HG03196 (cell line): ENCODE results near the gene CSTPP1.
"Not testable (repeated sequence)": the region's sequence is repeated elsewhere in the genome, so short reads cannot be mapped to it uniquely, and the experiment has no call there.

Experiments used
- ATAC-seq: cut with Tn5 transposase; IDR thresholded peaks from one replicate; pipeline ENCODE4 v1.9.1; 2021; ENCODE audit not compliant: unreplicated experiment

Gene CSTPP1

DNA sequence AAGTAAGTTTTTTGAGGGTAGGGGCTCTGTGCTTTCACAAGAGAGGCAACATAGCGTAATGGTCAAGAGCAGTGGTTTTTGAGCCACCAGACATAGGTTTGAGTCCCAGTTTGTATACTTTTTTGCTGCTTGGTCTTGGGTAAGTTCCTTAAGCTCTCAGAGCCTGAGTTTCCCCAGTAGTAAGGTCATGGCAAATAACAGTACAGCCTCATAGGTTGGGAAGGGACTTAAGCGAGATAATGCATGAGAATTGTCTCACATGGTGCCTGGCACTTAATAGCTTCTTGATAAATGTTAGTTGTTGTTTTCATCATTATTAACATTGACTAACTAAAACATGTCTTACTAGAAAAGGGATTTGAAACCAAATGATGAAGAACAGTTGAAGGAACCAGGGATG lies 157.0 kb downstream of the CSTPP1 start:
- no peak for ATAC-seq

GRCh38 chr11:47096871-47097270 lies 160.3 kb downstream of the CSTPP1 start:
- ATAC-seq: not testable (repeated sequence)

GRCh38 chr11:47098223-47098622 lies 161.7 kb downstream of the CSTPP1 start:
- not testable (repeated sequence) for ATAC-seq

- ATAC-seq: no peak
These were observed 162.8 kb downstream of the CSTPP1 start for GRCh38 chr11:47099214-47099917.

- no peak for ATAC-seq
These were observed 163.4 kb downstream of the CSTPP1 start for GRCh38 chr11:47099918-47100315.

- no peak for ATAC-seq
These were observed 164.8 kb downstream of the CSTPP1 start for GRCh38 chr11:47101406-47101805.

GRCh38 chr11:47104261-47104950 lies 167.8 kb downstream of the CSTPP1 start:
- no peak for ATAC-seq

GRCh38 chr11:47105541-47105940 lies 169.0 kb downstream of the CSTPP1 start:
- no peak for ATAC-seq

DNA sequence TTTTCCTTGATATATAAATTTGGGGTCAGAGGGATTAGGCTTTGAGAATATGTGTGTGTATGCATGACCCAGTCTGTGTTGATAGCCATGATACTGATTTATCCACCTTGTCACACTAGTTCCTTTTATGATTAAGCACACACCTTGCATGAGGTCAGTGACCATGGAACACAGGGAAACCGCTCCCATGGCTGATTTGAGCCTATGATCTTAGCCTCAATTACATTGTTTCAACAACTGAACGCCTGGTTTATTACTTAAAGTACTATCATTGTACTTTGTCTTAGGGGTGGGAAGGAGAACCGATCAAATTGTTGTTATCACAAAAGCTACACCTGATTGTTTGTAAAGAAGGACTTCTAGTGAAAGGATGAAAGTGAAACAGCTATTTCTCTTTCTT lies 169.4 kb downstream of the CSTPP1 start:
- no peak for ATAC-seq

GRCh38 chr11:47106798-47107411 lies 170.3 kb downstream of the CSTPP1 start:
- no peak for ATAC-seq

DNA sequence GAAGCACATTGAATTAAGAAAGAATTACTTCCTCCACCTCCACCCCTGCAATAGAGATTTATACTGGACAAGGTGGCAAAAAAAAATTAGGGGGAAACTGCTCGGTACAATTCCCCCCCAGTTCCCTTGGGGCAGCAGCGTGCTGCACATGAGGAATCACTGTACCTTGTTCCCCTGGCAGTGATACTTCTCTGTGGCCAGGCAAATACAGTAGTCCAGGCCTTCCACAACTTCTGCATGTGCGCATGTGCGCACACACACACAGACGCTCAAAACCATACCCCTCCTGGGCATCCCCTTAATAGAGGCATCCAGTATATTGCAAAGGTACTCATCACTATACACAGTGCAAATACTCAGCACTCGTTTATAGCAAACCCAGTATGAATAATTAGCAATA lies 171.2 kb downstream of the CSTPP1 start:
- ATAC-seq: no peak

GRCh38 chr11:47108214-47108613 lies 171.7 kb downstream of the CSTPP1 start:
- no peak for ATAC-seq

- ATAC-seq: no peak
These were observed 172.6 kb downstream of the CSTPP1 start for GRCh38 chr11:47109051-47109726.

GRCh38 chr11:47109727-47110246 lies 173.2 kb downstream of the CSTPP1 start:
- no peak for ATAC-seq

GRCh38 chr11:47111318-47111804 lies 174.8 kb downstream of the CSTPP1 start:
- ATAC-seq: peak; percentile 76

- ATAC-seq: not testable (repeated sequence)
These were observed 176.4 kb downstream of the CSTPP1 start for GRCh38 chr11:47112941-47113340.

DNA sequence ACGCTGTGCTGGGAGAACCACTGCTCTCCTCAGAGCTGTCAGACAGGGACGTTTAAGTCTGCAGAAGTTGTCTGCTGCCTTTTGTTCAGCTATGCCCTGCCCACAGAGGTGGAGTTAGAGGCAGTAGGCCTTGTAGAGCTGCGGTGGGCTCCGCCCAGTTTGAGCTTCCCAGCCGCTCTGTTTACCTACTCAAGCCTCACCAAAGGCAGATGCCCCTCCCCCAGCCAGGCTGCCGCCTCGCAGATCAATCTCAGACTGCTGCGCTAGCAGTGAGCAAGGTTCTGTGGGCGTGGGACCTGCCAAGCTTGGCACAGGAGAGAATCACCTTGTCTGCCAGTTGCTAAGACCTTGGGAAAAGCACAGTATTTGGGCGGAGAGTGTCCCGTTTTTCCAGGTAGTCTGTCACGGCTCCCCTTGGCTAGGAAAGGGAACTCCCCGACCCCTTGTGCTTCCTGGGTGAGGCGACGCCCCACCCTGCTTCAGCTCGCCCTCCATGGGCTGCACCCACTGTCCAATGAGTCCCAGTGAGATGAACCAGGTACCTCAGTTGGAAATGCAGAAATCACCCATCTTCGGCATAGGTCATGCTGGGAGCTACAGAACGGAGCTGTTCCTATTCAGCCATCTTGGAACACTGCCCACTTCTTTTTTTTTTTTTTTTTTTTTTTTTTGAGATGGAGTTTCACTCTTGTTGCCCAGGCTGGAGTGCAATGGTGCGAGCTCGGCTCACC lies 182.6 kb downstream of the CSTPP1 start:
- not testable (repeated sequence) for ATAC-seq

- no peak for ATAC-seq
These were observed 184.5 kb downstream of the CSTPP1 start for GRCh38 chr11:47121056-47121455.

DNA sequence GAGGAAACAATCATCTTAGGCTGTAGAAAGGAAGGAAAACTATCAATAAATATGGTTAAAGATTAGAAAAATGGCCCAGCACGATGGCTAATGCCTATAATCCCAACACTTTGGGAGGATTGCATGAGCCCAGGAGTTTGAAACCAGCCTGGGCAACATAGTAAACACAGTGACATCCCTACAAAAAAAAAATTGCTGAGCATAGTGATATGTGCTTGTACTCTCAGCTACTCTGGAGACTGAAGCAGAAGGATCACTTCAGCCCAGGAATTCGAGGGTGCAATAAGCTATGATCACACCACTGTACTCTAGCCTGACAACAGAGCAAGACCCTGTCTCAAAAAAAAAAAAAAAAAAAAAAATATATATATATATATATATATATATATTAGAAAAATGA lies 185.2 kb downstream of the CSTPP1 start:
- no peak for ATAC-seq

DNA sequence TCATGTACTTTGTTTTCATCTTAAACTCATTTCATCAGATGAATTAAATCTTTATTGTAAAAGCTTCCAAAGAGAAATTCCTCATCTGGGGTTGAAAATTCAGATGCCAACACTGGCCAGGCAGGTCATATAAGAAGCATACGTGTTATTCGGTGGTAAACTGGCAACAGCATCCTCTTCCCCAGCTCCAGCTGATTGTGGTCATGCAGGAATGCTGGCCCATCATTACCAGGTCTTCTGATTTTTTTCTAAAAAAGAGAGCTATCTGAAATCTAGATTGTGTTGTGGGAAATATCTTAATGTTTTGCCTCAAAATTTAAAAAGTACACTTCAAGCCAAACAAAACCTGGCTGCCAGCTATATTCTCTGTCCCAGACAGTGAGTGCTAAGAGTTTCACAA lies 186.5 kb downstream of the CSTPP1 start:
- ATAC-seq: no peak

DNA sequence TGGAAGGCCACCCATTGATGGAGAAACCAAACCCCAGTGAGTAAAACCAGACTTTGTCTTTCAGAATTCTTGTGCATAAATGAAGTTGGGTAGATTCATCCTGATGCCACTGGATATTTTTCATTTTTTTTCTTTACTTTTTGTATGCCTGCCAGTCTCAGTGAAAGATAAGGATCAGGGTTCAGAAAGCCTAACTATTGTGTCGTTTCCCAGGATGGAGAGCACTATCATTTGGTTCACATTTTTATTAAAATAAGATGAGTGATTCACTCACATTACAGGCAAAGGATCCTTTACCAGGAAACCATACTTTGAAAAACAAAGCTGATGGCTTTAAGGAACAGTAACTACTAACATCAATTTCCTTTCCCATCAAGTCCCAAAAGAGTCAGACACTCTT lies 188.1 kb downstream of the CSTPP1 start:
- ATAC-seq: no peak
